H7 (cell line): Measurements from ENCODE around the gene SDS. TPM values are rescaled to one million over a fixed set of nuclear protein-coding genes. Genes with fewer than 3 reads are reported as not detected.

Source experiments
- DNase-seq: peaks from one replicate; pipeline ENCODE4 v3.0.0; 2012
- H3K27me3 ChIP-seq: 2 replicates; pipeline ENCODE4 v1.6.0; 2011; ENCODE audit warnings: mild to moderate bottlenecking, low read length; ENCODE audit not compliant: control insufficient read depth, insufficient read depth
- H3K36me3 ChIP-seq: replicated peaks from 2 replicates; pipeline ENCODE4 v1.5.1; 2011; ENCODE audit warnings: low read length; ENCODE audit not compliant: control insufficient read depth, insufficient read depth
- H3K4me3 ChIP-seq: 2 replicates; pipeline ENCODE4 v1.5.1; 2011; ENCODE audit warnings: low read depth, mild to moderate bottlenecking, control low read depth, low read length, moderate library complexity; ENCODE audit not compliant: insufficient read depth
- total RNA-seq: library from RNA; depleted of rRNA; stranded (reverse); fragments of >200 nt; shearing (Covaris generic); gene quantifications from 2 replicates; pipeline ENCODE4 v1.2.3, GENCODE V29; 2014; rRNA removed

SDS gene
- total RNA-seq, 1 experiment from 2014 or later = 0.66 TPM

DNA sequence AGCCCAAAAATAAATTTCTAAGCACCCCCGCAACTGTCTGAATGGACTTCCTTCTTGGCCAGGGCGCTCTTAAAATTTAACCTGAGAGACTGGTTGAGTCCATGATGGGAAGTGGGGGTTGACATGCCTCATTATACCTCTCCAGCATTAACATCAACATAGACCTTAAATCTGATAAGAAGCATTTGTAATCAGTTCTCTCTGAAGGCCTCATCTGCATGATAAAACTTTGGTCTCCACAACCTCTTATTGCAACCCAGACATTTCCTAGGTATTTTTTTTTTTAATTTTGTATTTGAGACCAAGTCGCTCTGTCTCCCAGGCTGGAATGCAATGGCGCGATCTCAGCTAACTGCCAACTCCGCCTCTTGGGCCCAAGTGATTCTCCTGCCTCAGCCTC, 58.4 kb downstream of the SDS start:
- Histone ChIP-seq H3K27me3 (no peaks in the 10 kb centered on the region), H3K4me3 (no peak overlapping the region), H3K36me3 (no peaks in the 10 kb centered on the region)
- no peak for DNase-seq

Other genes starting within 250 kb of the SDS start
- gene DDX54, start 218.4 kb downstream of the SDS start, total RNA-seq = 93.9 and 101 TPM in 2 replicates
- 42.3 and 45.9 TPM in 2 replicates for gene RITA1, start 218.2 kb downstream of the SDS start, total RNA-seq
- gene TPCN1, start 182.4 kb downstream of the SDS start, total RNA-seq = 19.2 and 20.7 TPM in 2 replicates
- gene SLC8B1, start 68.8 kb downstream of the SDS start, total RNA-seq = 10.7 and 16.7 TPM in 2 replicates
- 12.6 and 12.7 TPM in 2 replicates for gene PLBD2, start 45.3 kb downstream of the SDS start, total RNA-seq
- 3.3 and 4.1 TPM in 2 replicates for gene SDSL, start 18.5 kb upstream of the SDS start, total RNA-seq
- gene LHX5, start 68.0 kb upstream of the SDS start, total RNA-seq = 0.07 and 0.85 TPM in 2 replicates